Tongue (tissue), 2 donors: ENCODE results near the gene SYK. TPM values are rescaled to one million over a fixed set of nuclear protein-coding genes. Genes with fewer than 3 reads are reported as not detected.

ENCODE experiments used
- DNase-seq: peaks from one replicate; pipeline ENCODE4 v3.0.0-alpha.2; 2015
- total RNA-seq: library from RNA; depleted of rRNA; stranded (reverse); fragments of >200 nt; gene quantifications from one replicate; pipeline ENCODE4 v1.2.3, GENCODE V29; 2014

Gene SYK
- total RNA-seq, 1 donor from 2014 or later: 7.1 TPM

DNA sequence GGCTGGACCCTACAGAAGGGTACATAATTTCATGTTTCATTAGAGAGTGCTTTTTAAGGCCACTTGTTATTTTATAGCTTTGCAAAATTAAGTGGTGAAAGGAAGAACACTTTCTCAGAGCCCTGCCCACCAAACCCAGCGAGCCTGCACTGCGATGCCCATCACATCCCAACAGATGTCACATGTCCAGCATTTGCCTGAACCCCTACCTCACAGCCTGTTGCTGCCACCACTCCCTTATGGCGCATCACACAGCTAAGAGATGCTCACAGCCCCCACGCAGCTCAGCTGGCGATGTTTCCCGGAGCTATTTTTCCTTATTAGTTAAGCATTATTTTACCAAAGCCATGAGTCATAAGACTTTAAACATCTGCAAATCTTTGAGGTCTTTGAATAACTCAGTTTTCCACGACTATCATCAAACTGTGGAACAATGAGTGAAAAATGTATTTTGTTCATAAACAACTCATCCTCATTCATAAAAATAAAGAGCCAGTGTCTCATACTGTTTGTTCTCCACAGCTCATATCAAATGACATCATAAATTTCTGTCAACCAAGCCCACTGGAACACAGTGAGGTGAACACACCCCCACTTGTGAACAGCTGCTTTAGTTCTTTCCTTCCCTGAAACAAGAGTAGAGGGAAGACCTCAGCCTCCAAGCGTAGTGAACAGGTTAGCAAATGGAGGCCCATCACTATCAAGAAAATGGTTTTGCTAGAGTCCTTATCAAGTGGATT, 104.9 kb downstream of the SYK start:
- DNase-seq: no peak

DNA sequence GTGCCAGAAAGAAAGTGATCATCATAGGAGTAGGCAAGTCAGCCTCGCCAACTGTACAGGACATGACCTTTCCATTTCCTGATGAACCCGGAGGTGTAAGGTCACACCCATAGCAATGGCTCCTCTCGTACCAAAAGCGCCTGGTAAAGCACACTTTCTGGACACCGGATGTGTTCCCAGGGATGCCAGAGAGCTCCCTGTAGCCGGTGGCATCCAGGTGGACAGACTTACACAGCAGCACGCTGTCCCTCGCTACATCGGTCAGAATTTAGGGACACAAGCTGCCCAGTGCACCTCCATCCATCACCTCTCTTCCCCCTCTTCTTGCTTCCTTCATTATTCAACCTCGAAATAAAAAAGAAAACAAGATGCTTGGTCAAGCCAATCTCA, 105.4 kb downstream of the SYK start:
- no peak for DNase-seq

DNA sequence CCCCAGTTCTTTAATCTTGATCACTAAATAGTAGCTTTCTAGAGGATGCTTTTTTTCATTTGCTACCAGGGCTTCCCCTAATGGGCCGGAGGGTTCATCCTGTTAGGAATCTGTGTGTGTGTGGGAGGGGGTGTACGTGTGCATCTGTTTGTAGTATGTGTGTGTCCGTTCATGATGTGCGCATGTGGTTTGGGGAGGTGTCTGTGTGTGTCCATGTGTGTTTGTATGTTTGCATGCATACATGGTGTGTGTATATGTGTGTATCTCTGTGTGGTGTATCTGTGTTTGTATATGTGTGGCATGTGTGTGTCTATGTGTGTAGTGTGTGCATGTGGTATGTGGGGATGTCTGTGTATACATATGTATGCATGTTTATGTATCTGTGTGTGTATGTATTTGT, 106.2 kb downstream of the SYK start:
- no peak for DNase-seq

DNA sequence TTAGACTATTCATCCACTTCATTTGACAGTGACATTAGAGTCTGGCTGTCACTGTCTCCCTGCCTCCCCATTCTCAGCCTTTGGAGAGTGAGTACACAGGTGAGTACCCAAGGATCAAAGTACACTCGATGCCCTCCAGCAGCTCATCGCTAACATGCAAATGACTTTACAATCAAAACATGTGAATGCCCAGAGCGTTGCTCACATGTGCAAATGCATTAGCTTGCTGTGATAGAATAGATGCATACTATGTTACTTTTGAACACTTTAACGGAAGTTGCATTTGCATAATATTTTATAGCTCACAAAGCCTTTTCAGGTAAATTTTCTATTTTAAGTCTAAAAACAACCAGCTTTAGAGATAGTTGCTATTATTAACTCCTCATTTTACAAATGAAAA, 107.6 kb downstream of the SYK start:
- no peak for DNase-seq

DNA sequence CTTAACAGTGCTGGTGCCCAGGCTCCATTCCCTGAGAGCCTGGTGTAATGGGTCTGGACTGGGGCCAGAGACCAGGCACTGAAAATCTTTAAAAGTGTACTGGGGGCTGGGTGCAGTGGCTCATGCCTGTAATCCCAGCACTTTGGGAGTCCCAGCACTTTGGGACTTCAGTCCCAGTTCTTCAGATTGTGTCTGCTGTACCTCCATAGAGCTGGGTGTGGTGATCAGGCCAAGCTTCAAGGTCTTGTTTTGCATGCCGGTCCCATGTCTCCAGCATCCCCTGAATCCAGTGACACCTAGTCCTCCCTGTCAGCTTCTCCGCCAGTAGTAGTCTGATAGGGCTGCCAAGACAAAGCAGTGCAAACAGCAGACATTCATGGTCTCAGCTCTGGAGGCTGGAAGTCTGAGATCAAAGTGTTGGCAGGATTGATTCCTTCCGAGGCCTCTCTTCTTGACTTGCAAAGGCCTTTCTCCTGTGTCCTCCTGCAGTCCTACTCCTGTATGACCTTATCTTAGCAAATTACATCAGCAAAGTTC, 108.2 kb downstream of the SYK start:
- no peak for DNase-seq

DNA sequence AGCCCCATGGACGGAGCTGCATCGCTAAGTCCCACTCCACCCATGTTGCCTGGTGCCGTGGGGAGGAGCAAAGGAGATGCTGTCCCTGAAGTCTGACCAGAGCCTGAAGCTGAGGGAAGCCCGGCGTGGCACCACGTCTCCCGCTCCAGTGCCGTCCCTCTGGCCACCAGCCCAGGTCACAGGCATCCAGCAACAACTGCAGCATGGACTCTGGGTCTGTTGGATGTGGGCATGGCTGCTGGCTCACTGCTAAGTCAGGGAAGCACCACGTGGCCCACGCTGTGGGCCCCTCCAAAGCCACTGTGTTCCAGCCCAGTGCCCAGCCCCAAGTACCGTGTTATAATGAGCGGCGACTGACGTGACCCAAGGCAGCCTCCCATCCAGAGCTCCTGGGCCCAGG, 112.6 kb downstream of the SYK start:
- DNase-seq: no peak

DNA sequence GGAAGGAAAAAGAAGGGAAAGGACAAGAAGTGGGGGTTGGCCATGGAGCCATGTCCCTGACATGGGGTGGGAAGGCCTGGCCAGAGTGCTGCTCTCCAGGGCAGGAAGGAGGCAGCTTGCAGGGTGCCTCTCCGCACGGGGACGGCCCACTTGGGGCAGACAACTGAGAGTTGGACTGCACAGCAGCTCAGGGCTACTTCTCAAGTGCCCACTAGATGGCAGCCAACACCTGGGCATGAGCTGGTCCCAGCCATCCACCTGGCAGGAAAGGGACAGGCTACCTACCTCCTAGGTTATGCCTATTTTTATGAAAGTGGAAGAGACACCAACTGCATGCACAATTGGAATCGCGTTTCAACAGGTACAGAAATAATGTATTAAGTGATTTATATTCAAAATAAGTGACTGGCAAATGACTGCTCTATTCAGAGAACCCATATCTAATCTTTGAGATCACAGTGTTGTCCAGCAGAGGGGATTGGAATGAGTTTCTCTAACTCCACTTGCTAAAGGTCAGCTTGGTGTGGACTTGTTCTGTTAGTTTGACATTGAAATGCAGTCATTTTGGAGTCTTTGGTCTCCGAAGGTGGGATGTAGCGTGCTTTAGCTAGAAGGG, 113.4 kb downstream of the SYK start:
- DNase-seq: peak; percentile 88

DNA sequence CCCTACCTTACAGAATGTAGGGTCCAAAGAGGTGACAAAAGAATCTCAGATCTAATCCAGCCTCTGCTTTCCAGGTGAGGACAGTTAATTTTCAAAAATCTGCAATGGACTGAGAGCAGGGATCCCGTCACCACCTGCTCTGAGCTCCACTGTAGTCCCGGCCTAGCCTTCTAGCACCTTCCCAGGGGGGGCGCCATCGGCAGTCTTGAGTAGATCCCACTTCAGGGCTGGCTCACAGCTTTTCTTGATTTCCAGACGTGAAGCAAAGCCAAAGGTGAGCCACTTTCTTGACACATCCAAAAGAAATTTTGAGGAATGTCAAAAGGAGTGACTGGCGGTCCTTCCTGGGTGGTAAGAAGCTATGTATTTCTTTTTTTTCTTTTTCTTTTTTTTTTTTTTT, 114.1 kb downstream of the SYK start:
- no peak for DNase-seq

DNA sequence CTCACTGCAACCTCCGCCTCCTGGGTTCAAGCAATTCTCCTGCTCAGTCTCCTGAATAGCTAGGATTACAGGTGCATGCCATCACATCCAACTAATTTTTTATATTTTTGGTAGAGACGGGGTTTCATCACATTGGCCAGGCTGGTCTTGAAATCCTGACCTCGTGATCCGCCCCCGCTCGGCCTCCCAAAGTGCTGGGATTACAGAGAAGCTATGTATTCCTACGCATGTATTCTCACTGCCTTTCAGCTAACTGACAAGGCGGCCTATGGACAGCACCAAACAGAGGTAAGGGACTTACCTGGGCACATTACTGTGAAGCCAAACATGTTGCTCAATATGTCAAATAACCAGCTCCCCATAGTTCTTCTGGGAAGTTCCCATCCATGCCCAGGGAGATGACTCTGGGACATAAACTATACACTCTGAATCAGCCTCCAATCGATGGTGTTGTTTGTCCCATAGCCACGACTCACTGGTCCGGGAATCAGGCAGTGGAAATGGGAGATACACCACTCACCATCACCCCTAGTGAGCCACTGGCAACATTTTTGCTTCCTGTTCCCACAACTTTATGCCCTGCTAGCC, 114.6 kb downstream of the SYK start:
- DNase-seq: no peak

DNA sequence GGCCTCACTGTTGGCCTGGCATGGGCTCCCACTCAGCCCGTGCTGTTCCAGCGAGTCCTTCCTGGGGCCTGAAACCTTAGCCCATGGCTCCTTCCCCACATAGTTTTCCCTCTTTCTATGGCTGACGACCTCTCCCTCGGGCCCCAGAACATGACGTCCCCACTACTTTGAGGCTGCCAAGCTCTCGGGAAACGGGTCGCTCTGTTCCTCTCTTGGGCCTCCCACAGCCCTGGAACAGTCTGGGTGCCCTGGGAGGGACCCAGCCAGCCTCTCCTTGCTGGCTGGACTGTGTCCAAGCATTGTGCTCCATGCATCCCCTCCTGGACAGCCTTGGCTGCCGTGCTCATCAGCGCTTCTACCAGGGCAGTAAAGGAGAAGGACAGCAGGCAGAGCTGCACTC, 118.3 kb downstream of the SYK start:
- DNase-seq: no peak

DNA sequence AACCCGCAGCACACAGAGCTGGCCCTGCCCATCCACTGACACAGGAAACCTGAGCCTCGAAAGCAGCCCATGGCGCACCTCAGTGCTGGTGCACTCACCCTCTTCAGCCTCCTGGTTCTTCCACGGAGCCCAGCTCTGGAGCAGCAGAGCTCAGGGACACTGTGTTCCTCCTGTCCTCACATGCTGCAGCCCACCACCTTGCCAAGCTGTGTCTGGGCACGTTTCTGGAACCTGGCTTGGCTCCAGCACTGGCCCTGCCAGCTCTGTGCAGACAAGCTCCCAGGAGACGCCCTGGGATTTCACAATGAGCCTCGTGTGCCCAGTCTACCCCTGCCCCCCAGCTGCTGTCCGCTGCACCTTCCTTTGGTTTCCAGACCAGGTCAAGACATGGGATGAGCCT, 119.5 kb downstream of the SYK start:
- DNase-seq: peak; percentile 80

DNA sequence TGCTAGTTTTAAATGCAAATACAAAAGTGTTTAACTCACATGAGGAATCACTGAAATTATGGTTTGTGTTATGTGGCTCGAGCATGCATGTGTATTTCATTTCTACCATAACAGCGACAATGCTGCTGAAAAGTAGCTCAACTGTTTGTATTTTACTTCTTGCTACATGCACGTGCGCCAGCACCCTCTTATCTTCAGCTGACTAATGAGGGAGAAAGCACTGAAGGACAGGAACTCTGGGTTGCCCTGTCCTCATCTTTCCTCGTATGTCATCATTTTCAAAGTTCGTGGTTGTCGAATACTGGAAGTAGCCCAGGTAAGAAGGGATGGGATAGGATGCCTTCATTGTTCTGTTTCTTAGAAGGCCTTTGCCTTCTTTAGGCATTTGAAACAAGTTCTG, 120.3 kb downstream of the SYK start:
- no peak for DNase-seq

DNA sequence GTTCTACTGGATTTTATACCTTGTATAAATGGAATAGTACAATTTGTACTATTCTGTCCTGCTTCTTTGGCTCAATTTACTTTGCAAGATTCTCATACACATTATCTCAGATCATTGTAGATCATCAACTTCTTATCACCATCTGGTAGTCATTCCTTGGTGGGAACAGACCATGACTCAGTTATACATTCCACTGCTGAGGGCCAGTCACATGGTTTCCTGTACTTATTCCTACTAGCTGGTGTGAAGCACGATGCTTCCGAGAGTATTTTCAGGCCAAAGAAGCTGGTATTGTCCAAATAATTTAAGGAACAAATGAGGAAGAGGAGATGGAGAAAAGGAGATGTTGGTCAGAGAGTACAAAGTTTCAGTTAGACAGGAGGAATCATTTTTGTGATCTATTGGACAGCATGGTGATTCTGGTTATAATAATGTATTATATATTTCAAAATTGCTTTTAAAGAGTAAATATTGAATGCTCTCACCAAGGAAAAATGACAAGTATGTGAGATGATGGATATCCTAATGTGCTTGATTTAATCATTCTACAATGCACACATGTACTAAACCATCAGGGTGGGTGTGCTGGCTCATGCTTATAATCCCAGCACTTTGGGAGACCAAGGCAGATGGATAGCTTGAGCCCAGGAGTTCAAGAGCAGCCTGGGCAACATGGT, 124.1 kb downstream of the SYK start:
- DNase-seq: no peak

DNA sequence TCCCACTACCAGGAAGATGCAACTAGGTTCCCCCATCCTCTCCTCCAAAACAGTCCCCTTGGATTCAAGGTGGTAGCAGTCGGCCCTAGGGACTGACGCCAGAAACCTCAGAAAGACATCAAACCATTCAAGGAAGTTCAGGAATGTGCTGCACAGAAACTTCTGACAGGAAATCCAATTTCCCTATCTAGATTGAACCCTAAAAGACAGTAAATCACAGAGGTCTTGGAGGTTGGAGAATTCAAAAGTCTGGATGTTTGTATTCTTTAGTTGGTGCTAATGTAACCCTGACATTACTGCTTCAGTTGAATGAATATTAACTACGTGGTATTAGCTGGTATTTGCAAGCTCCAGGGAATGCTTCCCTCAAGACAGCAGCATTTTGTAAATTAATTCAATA, 125.3 kb downstream of the SYK start:
- no peak for DNase-seq

DNA sequence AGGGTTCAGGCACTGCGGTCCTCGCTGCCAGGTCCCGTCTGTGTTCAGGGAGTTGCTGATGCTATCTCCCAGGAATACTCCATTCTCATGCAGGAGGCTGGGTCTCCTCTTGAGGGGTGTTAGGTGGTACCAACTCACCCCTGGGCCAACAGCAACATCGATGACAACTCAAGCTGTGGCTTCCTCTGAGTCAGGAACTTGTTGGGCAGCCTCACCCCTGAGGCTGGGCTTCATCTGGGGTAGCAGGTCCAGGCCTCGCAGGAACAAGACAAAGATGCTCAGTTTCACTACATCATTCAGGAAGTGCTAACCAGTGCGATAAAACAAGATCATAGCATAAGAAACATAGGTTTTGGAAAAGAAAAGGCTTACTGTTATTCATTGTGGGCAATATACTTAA, 125.9 kb downstream of the SYK start:
- no peak for DNase-seq

DNA sequence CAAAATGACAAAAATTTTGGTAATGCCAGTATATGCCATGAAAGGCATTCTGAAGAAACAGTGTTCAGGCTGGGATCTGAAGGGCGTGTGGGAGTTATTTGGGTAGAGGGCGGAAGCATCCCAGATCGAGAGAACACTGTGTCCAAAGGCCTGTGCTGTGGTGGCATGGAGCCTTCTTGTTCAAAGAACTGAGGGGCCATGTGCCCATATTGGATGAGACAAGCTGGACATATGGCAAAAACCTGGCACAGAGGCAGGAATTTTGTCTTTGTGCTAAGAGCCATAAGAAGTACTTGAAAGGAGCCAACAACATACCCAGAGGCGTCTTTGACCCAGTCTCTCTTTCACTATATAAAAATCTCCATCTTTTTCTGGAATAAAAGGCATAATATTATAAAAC, 128.0 kb downstream of the SYK start:
- DNase-seq: no peak

DNA sequence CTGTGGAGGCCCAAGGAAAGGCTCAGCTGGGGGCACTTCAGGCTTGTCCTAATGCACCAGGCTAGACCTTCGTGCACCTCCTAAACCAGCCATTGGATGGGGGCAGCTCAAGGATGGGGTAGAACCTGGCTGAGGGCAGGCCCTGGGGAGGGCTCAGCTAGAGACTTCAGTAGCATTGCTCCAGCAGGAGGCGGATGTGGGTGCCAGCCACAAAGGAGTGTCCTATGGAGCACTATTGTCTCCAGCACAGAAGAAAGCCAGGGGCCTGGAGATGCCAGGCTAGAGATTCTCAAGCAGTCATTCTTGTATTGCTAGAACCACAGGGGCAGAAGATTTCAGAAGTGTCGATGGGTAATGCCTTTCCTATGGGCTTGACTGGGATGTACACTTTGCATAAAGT, 131.8 kb downstream of the SYK start:
- DNase-seq: no peak

DNA sequence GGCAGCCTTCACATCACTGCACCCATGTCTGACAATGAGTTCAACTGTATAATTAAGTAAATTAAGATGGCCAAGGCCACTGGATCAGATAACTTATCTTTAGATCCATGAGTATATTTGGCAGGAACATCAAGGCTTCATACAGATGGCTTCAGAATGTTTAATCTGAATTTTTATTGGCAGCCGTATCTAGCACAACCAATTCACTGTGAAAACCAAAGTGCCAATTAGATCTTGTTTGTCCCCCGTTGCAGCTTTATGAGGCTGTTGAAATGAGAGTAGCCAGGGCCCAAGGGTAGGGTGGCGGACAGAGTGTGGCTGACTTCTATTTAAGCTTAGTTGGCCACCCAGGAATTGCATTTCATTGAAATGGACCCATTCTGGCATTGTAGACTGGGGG, 137.7 kb downstream of the SYK start:
- DNase-seq: no peak

DNA sequence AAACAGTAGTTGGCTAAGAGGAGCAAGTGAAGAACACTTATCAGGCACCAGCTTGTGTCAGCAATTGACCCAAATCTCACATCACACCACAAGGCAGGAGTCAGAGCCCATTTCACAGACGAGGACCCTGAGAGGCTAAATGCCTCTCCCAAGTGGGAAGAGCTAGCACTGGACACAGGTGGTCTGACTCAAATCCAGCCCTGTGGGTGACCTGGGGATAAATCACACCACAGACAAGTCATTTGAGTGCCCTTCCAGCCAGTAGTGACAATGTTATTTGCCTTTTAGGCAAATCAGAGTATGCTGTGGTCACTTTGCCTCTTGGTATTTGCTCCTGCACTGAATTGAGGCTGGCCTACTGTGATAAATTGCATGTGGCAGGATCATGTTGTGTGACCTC, 138.7 kb downstream of the SYK start:
- DNase-seq: no peak

DNA sequence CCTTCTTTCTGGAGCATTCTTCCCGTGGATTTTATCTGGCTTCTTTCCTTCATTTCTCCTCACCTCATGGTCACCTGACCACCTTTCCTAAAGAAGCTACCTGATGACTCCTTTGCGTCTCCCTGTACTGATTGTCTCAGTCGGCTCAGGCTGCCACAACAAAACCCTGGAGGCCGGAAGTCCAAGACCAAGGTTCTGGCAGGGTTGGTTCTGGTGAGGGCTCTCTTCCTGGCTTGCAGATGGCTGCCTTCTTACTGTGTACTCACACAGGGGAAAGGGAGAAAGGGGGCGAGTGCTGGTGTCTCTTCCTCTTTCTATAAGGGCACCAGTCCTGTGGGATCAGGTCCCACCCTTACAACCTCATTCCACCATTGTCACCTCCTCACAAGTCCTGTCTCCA, 140.0 kb downstream of the SYK start:
- no peak for DNase-seq

DNA sequence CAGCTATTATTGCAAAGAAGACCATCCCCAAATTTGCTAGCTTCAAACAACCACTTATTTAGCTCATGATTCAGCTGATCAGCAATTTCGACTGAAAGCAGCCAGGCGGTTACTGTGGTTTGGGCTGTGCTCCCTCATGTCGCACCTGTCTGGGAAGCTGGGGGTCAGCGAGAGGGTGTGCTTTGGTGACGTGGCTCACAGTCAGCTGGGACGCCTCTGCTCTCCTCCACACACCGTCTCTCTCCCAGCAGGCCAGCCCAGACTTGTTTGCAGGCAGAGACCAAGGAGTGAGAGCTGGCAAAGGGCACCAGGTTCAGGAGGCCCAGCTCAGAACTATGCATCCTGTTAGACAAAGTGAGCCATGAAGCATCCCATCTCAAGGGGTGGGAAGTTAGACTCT, 140.9 kb downstream of the SYK start:
- DNase-seq: peak; percentile 57

DNA sequence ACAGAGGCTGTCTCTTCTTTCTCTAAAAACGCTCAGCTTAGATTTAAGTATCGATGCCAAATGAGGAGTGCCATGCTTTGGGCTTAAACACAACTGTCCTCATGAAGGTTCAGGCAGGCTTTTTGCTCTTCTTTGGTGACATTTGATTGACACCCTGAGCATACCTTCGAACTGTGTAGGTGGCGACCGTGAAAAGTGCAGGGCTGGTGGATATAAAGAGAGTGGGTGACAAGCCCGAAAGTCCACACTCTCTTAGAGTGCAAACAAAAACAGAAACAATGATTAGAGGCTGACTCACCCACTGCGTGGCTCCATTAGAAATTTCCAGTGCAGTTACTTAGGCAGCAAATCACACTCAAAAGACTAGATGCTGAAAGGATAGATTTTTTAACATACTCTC, 141.7 kb downstream of the SYK start:
- no peak for DNase-seq

DNA sequence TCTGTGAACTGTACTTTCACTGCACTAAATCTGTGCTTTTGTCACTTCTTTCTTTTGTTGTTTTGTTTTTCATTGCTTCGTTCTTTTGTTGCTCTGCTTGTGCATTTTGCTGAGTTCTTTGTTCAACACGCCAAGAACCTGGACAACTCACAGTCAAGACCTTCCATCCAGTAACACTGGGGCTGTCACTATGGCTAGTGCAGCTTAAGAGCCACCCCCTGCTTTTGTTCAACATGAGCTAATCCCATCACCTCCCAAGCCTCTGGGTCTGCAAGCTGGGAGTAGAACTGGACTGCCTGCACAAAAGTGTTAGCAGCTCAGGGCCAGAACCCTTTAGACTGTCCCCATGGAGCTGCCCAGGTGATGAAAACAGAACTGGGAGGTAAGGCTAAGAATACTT, 143.7 kb downstream of the SYK start:
- DNase-seq: no peak
